NCI-H1417 (cell line): ENCODE data around the gene ENSA.
"Not testable (repeated sequence)": the region's sequence is repeated elsewhere in the genome, so short reads cannot be mapped to it uniquely, and the experiment has no call there.

Experiments
- DNase-seq, 3 experiments: peaks; one replicate each; lab custom pipeline; 2025; lab: John Stamatoyannopoulos, UW

The ENSA gene

GRCh38 chr1:150580966-150581365, 48.4 kb downstream of the ENSA start:
- not testable (repeated sequence) for DNase-seq

GRCh38 chr1:150579945-150580642, 49.3 kb downstream of the ENSA start:
- DNase-seq, result no peak

- peak; percentile 96 to 99 (median 97) for DNase-seq
These were observed 50.1 kb downstream of the ENSA start, which contains the start of gene MCL1 for GRCh38 chr1:150579110-150579944. MCL1 (minus strand) TSS chr1:150579610; CDS start chr1:150579530, 80 bp downstream.

- DNase-seq, result peak; percentile 69 to 87 (median 77)
These were observed 50.9 kb downstream of the ENSA start for GRCh38 chr1:150578272-150579109.

GRCh38 chr1:150577557-150578271, 51.7 kb downstream of the ENSA start:
- peak in 2 of 3 experiments; percentile 46 to 71 for DNase-seq

GRCh38 chr1:150576794-150577556, 52.4 kb downstream of the ENSA start:
- peak in 1 of 3 experiments; percentile 30 for DNase-seq

- DNase-seq, result no peak
These were observed 53.1 kb downstream of the ENSA start for GRCh38 chr1:150576367-150576711.

GRCh38 chr1:150575518-150576366, 53.7 kb downstream of the ENSA start:
- DNase-seq, result peak in 1 of 3 experiments; percentile 64

GRCh38 chr1:150575072-150575489, 54.3 kb downstream of the ENSA start:
- no peak for DNase-seq

- DNase-seq, result peak in 1 of 3 experiments; percentile 23
These were observed 54.9 kb downstream of the ENSA start for GRCh38 chr1:150574260-150575071.

- not testable (repeated sequence) for DNase-seq
These were observed 55.8 kb downstream of the ENSA start for GRCh38 chr1:150573648-150574071.

GRCh38 chr1:150572918-150573647, 56.3 kb downstream of the ENSA start:
- DNase-seq, result no peak
